Fibroblast of lung (primary cell): Measurements from ENCODE around the gene ANO3.

Source experiments
- EZH2 ChIP-seq: IDR thresholded peaks from 2 replicates; pipeline ENCODE4 v1.5.1; 2012; ENCODE audit warnings: low read length, control low read depth, mild to moderate bottlenecking; ENCODE audit errors: missing control alignments
- TF ChIP-seq, protein P1 (sequence below), 2 donors: IDR thresholded peaks in 1 of 2; conservative IDR thresholded peaks in 1 of 2; 1 replicate in 1 of 2; 2 replicates in 1 of 2; pipeline ENCODE4 v1.5.1; 2011 to 2012; ENCODE audit warnings: low read length in 2 of 2, control low read depth in 1 of 2, inconsistent platforms in 1 of 2, low read depth in 1 of 2, mild to moderate bottlenecking in 1 of 2

DNA sequence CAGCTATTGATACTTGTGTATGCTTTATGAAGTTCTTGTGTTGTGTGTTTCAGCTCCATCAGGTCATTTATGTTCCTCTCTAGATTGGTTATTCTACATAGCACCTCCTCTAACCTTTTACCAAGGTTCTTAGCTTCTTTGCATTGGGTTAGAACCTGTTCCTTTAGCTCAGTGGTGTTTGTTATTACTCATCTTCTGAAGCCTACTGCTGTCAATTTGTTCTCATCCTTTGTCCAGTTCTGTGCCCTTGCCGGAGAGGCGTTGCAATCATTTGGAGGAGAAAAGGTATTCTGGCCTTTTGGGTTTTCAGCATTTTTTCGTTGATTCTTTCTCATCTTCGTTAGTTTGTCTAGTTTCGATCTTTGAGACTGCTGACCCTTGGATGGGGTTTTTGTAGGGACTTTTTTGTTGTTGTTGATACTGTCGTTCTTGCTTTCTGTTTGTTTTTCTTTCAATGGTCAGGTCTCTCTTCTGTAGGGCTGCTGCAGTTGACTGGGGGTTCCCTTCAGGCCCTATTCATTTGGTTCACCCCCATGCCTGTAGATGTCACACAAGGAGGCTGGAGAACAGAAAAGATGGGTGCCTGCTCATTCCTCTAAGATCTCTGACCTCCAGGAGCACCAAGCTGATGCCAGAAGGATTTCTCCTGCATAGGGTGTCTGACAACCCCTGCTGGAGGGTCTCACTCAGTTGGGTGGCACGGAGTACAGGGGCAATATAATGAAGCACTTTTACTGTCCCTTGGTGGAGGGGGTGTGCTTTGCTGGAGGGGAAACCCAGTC, 276.0 kb downstream of the ANO3 start:
- TF ChIP-seq, protein P1, sequence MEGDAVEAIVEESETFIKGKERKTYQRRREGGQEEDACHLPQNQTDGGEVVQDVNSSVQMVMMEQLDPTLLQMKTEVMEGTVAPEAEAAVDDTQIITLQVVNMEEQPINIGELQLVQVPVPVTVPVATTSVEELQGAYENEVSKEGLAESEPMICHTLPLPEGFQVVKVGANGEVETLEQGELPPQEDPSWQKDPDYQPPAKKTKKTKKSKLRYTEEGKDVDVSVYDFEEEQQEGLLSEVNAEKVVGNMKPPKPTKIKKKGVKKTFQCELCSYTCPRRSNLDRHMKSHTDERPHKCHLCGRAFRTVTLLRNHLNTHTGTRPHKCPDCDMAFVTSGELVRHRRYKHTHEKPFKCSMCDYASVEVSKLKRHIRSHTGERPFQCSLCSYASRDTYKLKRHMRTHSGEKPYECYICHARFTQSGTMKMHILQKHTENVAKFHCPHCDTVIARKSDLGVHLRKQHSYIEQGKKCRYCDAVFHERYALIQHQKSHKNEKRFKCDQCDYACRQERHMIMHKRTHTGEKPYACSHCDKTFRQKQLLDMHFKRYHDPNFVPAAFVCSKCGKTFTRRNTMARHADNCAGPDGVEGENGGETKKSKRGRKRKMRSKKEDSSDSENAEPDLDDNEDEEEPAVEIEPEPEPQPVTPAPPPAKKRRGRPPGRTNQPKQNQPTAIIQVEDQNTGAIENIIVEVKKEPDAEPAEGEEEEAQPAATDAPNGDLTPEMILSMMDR (conservative IDR thresholded peaks at IDR 0.05 in 1 of 2, IDR thresholded peaks at IDR 0.05 in 1 of 2; ENCODE audit: low read depth in 1 of 2, low read length in 2 of 2), result no peak
- no peak for TF ChIP-seq EZH2
